SW480 (cell line): Measurements from ENCODE around the gene EIF3CL.
"Not testable (repeated sequence)": the region's sequence is repeated elsewhere in the genome, so short reads cannot be mapped to it uniquely, and the experiment has no call there.

ENCODE experiments used
- DNase-seq: peaks from one replicate; pipeline ENCODE4 v3.0.0-alpha.2; 2016; ENCODE audit warnings: low spot score

EIF3CL gene

DNA sequence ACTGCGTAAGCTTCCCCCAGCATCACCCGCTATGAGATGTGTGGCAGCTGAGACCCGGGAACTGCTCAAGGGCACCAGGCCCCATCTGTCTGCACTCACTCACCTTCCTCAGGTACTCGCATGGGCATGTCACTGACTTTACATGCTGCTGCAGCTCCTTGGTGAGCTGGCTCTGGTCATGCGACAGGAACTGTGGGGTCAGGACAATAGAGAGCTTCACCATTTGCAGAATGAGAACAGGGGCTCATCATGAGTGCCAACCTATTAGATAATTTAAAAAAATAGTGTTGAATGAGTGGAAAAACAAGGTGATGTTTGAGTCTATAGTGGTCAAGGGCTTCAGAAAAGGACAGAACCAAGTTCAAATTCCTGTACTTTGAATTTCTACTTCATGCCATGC, 41.0 kb downstream of the EIF3CL start:
- DNase-seq, result not testable (repeated sequence)

DNA sequence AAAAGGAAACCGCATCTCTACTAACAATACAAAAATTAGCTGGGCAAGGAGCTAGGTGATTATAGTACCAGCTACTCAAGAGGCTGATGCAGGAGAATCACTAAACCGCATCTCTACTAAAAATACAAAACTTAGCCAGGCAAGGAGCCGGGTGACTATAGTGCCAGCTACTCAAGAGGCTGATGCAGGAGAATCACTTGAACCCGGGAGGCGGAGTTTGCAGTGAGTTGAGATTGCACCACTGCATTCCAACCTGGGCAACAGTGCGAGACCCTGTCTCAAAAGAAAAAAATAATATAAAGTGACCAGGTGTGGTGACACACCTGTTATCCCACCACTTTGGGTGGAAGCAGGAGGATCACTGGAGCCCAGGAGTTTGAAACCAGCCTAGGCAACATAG, 65.4 kb downstream of the EIF3CL start:
- not testable (repeated sequence) for DNase-seq

DNA sequence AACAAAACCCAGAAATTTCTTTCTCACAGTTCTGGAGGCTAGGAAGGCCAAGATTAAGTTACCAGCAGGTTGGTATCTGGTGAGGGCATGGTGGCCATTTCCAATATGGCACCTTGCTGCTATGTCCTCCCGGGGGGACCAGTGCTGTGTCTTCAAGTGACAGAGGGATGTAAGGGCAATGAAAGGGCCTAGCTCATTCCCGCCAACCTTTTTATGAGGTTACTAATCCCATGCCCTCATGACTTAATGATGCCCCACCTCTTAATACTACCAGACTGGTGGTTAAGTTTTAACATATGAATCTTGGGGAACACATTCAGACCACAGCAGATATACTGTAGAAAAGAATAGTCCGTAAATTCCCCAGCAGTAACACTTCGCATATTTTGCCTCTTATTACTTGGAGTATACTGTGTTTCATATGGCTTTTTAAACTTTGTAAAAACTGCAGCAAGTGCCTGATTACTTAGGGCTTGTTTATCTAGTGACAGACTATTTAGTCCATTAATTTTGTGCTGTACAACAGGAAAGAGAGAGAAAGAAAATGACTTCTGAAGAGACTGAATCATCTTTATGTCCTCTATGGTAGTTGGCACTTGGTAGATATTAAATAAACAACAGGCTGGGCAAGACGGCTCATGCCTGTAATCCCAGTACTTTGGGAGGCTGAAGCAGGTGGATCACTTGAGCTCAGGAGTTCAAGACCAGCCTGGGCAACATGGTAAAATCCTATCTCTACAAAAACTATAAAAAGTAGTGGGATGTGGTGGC, 66.5 kb downstream of the EIF3CL start:
- DNase-seq, result not testable (repeated sequence)

DNA sequence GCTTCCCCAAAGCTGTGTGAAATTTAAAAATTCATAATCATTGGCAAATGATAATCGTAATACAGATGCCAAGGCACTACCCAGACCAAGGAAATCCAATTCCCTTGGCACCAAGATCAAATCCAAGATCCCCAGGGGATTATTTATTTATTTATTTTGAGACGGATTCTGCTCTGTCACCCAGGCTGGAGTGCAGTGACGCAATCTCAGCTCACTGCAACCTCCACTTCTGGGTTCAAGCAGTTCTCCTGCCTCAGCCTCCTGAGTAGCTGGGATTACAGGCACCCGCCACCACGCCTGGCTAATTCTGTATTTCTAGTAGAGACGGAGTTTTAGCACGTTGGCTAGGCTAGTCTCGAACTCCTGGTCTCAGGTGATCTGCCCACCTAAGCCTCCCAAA, 68.0 kb downstream of the EIF3CL start:
- not testable (repeated sequence) for DNase-seq

DNA sequence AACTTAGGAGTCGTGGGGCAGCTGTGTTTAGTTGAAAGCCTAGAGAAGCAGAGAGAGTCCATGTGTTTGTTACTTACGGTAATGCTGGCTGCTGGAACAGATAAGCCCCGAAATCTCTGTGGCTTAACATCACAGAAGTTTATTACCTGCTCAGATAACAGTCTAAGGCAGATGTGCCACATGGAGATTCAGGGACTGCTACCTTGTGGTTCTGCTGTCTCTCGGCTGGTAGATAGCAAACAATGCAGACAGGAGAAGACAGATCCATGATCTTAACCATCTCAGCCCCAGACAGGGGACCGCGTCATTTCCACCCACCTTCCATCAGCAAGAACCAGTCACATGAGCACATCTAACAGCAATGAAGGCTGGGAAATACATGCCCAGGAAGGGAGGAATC, 71.0 kb downstream of the EIF3CL start:
- not testable (repeated sequence) for DNase-seq

DNA sequence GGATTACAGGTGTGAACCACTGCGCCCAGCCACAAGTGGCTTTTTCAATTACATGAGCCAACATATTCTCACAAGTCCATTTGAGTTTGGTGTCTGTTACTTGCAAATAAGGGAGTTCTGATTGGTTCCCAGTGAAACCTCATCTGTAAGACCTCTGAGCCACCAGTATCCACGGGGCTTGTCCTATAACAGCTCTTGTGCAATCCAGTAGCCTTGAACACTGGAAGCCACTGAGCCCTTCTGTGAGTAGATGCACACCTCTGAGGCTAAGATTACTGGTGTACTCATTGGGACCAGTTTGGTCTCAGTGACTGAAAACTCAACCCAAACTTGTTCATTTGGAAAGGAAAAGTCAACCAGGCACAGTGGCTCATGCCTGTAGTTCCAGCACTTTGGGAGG, 72.7 kb downstream of the EIF3CL start:
- DNase-seq, result not testable (repeated sequence)

DNA sequence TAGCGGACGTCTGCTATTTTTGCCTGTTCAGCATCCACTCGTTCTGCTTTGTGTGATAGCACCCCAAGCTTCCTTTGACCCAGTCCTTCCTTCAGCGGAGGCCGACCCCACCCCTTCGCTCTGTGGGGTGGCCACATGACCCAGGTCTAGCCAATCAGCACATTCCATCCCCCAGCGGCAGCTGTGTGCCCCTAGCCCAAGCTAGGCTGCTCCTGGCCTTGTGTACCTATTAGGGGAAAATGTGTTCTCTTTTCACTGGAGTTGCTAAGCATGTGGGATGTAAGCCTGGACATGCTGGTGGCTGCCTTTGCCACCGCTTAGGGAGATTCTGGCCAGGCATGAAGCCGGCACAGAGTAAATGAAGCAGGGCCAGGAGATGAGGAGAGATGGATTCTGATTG, 73.4 kb downstream of the EIF3CL start:
- not testable (repeated sequence) for DNase-seq
